ENCODE results near the gene CDH4. TPM values are rescaled to one million over a fixed set of nuclear protein-coding genes. Genes with fewer than 3 reads are reported as not detected.

Gene CDH4
- polyA plus RNA-seq, 1 donor (not counting 4 experiments of a cell fraction or from before 2014, with no cell fraction given) = 2.2 TPM

DNA sequence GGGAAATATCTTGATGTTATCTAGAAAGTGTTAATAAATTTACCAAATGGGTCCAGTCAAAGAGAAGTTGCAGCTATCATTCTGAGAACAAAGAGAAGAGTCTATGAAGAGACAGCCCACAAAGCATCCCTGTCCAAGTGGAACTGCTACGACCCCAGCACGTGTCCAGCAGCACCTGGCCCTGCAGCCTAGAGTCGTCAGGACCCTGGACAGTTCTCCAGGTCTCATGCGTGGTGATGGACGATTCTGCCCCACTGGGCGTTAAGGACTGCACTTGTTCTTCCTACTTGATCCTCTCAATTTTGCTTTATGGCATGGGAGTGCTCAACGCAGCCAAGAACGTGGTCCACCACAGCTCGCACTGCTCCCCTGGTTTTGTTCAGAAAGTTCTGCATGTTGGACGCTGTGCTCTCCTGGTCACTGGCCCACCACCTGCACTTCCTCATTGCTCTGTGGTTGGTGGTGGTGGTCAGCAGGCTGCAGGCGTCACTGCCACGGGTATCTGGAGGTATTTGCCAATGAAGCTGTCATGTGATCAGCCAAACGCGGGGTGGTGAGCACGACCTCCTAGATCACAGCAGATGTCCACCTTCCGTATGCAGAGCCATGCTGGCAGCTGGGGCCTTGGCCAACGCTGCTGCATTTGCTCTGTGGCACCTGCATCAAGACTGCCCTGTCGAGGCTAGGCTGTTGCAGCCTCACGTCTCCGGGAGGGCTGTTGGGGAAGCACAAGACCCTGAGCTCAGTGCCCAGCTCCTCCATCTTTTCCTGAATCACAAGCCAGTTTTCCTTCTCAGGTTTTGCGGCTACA lies 356.4 kb downstream of the CDH4 start:
- H3K4me1 ChIP-seq (ENCODE audit: control insufficient read depth, extremely low read depth, insufficient read depth, low read length) = no peaks in the 10 kb centered on the region
- H2AFZ ChIP-seq (ENCODE audit: control insufficient read depth, low read length) = no peak overlapping the region
- H3K27ac ChIP-seq (ENCODE audit: control insufficient read depth, insufficient read depth, low read length) = no peak overlapping the region
- no peaks in the 10 kb centered on the region for H3K36me3 ChIP-seq (ENCODE audit: control insufficient read depth in 2 of 2, extremely low read depth in 1 of 2, insufficient read depth in 2 of 2, low read length in 2 of 2)
- TF ChIP-seq CTCF (optimal IDR thresholded peaks at IDR 0.05 in 1 of 3, IDR thresholded peaks at IDR 0.05 in 1 of 3, conservative IDR thresholded peaks at IDR 0.05 in 1 of 3; ENCODE audit: extremely low read depth in 1 of 3, insufficient read depth in 2 of 3, low read length in 3 of 3) (no peak), EZH2 (IDR thresholded peaks at IDR 0.05; ENCODE audit: low read length) (no peak)
- H3K4me3 ChIP-seq (ENCODE audit: control insufficient read depth in 2 of 3, extremely low read depth in 1 of 3, insufficient read depth in 2 of 3, low read depth in 1 of 3, low read length in 3 of 3) = no peak overlapping the region
- FAIRE-seq (no peak), DNase-seq (ENCODE audit: low read depth, low spot score) (no peak)
- no peaks in the 10 kb centered on the region for H3K9me1 ChIP-seq (ENCODE audit: control insufficient read depth, extremely low read depth, insufficient read depth, low read length)
- no peaks in the 10 kb centered on the region for H3K9me3 ChIP-seq (ENCODE audit: control insufficient read depth, low read depth, low read length)
- dilution Hi-C loops (cut with MboI; ENCODE audit: extremely low pct_ligation_motif_present, low sequenced_read_pairs) = no loop called here
- H4K20me1 ChIP-seq (ENCODE audit: control insufficient read depth, extremely low read depth, insufficient read depth, low read length) = peaks cover 17% of the 10 kb centered on the region
- H3K79me2 ChIP-seq (ENCODE audit: control insufficient read depth, insufficient read depth, low read length) = no peaks in the 10 kb centered on the region
- no peak overlapping the region for H3K9ac ChIP-seq (ENCODE audit: control insufficient read depth, extremely low read depth, insufficient read depth, low read length)
- peaks cover 2% of the 10 kb centered on the region for H3K27me3 ChIP-seq (ENCODE audit: control insufficient read depth, extremely low read depth, insufficient read depth, low read length)
- no peak overlapping the region for H3K4me2 ChIP-seq (ENCODE audit: control insufficient read depth, extremely low read depth, insufficient read depth, low read depth, low read length)

GRCh38 chr20:61609461-61609860 lies 357.4 kb downstream of the CDH4 start:
- no peaks in the 10 kb centered on the region for H3K9me1 ChIP-seq (ENCODE audit: control insufficient read depth, extremely low read depth, insufficient read depth, low read length)
- H3K4me3 ChIP-seq (ENCODE audit: control insufficient read depth in 2 of 3, extremely low read depth in 1 of 3, insufficient read depth in 2 of 3, low read depth in 1 of 3, low read length in 3 of 3) = no peak overlapping the region
- dilution Hi-C loops (cut with MboI; ENCODE audit: extremely low pct_ligation_motif_present, low sequenced_read_pairs) = no loop called here
- H4K20me1 ChIP-seq (ENCODE audit: control insufficient read depth, extremely low read depth, insufficient read depth, low read length) = peaks cover 17% of the 10 kb centered on the region
- no peak overlapping the region for H3K4me2 ChIP-seq (ENCODE audit: control insufficient read depth, extremely low read depth, insufficient read depth, low read depth, low read length)
- H3K9ac ChIP-seq (ENCODE audit: control insufficient read depth, extremely low read depth, insufficient read depth, low read length) = no peak overlapping the region
- H3K36me3 ChIP-seq (ENCODE audit: control insufficient read depth in 2 of 2, extremely low read depth in 1 of 2, insufficient read depth in 2 of 2, low read length in 2 of 2) = no peaks in the 10 kb centered on the region
- H3K9me3 ChIP-seq (ENCODE audit: control insufficient read depth, low read depth, low read length) = no peaks in the 10 kb centered on the region
- no peak for TF ChIP-seq EZH2 (IDR thresholded peaks at IDR 0.05; ENCODE audit: low read length)
- TF ChIP-seq CTCF (optimal IDR thresholded peaks at IDR 0.05 in 1 of 3, IDR thresholded peaks at IDR 0.05 in 1 of 3, conservative IDR thresholded peaks at IDR 0.05 in 1 of 3; ENCODE audit: extremely low read depth in 1 of 3, insufficient read depth in 2 of 3, low read length in 3 of 3) = no peak
- no peaks in the 10 kb centered on the region for H3K4me1 ChIP-seq (ENCODE audit: control insufficient read depth, extremely low read depth, insufficient read depth, low read length)
- no peak for DNase-seq (ENCODE audit: low read depth, low spot score)
- no peak for FAIRE-seq
- H2AFZ ChIP-seq (ENCODE audit: control insufficient read depth, low read length) = no peak overlapping the region
- H3K79me2 ChIP-seq (ENCODE audit: control insufficient read depth, insufficient read depth, low read length) = no peaks in the 10 kb centered on the region
- no peak overlapping the region for H3K27ac ChIP-seq (ENCODE audit: control insufficient read depth, insufficient read depth, low read length)
- H3K27me3 ChIP-seq (ENCODE audit: control insufficient read depth, extremely low read depth, insufficient read depth, low read length) = peaks cover 2% of the 10 kb centered on the region

Measured in keratinocyte (primary cell).